SK-N-MC (cell line): ENCODE results near the gene ALDH1L1.

ENCODE experiments used
- EZH2 ChIP-seq: fragments of 200-600 bp; sonication (generic); IDR thresholded peaks from one replicate; pipeline ENCODE4 v1.6.1; 2017; ENCODE audit warnings: antibody characterized with exemption
- FOXP2 ChIP-seq: optimal IDR thresholded peaks from 2 replicates; pipeline ENCODE3; 2011; ENCODE audit warnings: mild to moderate bottlenecking, moderate library complexity; ENCODE audit not compliant: insufficient read depth; ENCODE audit errors: extremely low read length, control extremely low read depth
- POLR2AphosphoS5 ChIP-seq: IDR thresholded peaks from 2 replicates; pipeline ENCODE4 v1.6.1; 2012; ENCODE audit warnings: mild to moderate bottlenecking, low read depth, low read length, borderline replicate concordance

- TF ChIP-seq EZH2 (no peak), POLR2AphosphoS5 (no peak), FOXP2 (no peak)
These were observed at the start of gene ALDH1L1 for GRCh38 chr3:126180477-126181397.
